ENCODE results near the gene CXorf38. TPM values are rescaled to one million over a fixed set of nuclear protein-coding genes. Genes with fewer than 3 reads are reported as not detected.
A peak's percentile ranks its signal among the peaks of the same experiment; 100 is the strongest.

CXorf38 gene
- 10 to 100 TPM; 23.2 to 23.3 TPM for total RNA-seq

GRCh38 chrX:40647307-40648197 lies at the start of gene CXorf38:
CXorf38 (minus strand) TSS chrX:40647561; CDS start chrX:40647520, 41 bp downstream.
- H3K27me3 Mint-ChIP-seq (ENCODE audit: low read depth) = no peaks in the 10 kb centered on the region
- peaks cover 10% of the 10 kb centered on the region for H3K36me3 Mint-ChIP-seq (ENCODE audit: low read depth)
- no peaks in the 10 kb centered on the region for H3K9me3 Mint-ChIP-seq
- peak; percentile 94 for DNase-seq
- CTCF ChIA-PET = interaction anchor here (1.7 to 3.3 kb wide), 2 partner anchors 103 to 146 kb away, joined by 14 to 16 read pairs; no protein-coding TSS in a partner anchor
- intact Hi-C loops (cut with micrococcal nuclease) = loop anchor here (1.0 to 5.0 kb wide), 5 partner anchors 67 to 685 kb away; partner anchors contain the start of genes ATP6AP2, DDX3X and MED14
- H3K27ac Mint-ChIP-seq = peak within 1 kb of the TSS; percentile 91
- H3K4me3 Mint-ChIP-seq = peak within 1 kb of the TSS; percentile 84
- peaks cover 25% of the 10 kb centered on the region for H3K4me1 Mint-ChIP-seq (ENCODE audit: low read depth)

DNA sequence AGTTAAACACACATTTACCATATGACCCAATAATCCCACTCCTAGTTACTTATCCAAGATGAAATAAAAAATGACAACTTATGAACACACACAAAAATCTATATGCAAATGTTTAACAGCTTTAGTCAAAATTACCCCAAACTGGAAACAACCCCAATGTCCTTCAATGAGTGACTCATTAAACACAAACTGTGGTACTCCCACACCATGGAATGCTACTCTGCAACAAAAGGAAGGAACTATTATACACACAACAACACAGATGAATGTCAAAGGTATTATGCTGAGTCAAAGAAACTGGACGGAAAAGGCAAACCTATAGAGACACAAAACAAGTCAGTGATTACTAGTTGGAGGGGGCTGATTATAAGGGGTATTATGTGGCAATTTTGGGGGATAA lies 47.4 kb upstream of the CXorf38 start:
- no peaks in the 10 kb centered on the region for H3K4me1 Mint-ChIP-seq (ENCODE audit: low read depth)
- no peak overlapping the region for H3K27ac Mint-ChIP-seq
- CTCF ChIA-PET = no interaction called here
- intact Hi-C loops (cut with micrococcal nuclease) = no loop called here
- no peaks in the 10 kb centered on the region for H3K9me3 Mint-ChIP-seq
- peaks cover 16% of the 10 kb centered on the region for H3K36me3 Mint-ChIP-seq (ENCODE audit: low read depth)
- H3K27me3 Mint-ChIP-seq (ENCODE audit: low read depth) = no peaks in the 10 kb centered on the region
- no peak overlapping the region for H3K4me3 Mint-ChIP-seq
- DNase-seq = no peak

- intact Hi-C loops (cut with micrococcal nuclease) = loop anchor here (5.0 kb wide), 1 partner anchor 38 kb away; no protein-coding TSS in a partner anchor
- CTCF ChIA-PET = no interaction called here
- no peaks in the 10 kb centered on the region for H3K9me3 Mint-ChIP-seq
- no peak for DNase-seq
- H3K27ac Mint-ChIP-seq = no peak overlapping the region
- no peaks in the 10 kb centered on the region for H3K27me3 Mint-ChIP-seq (ENCODE audit: low read depth)
- no peak overlapping the region for H3K4me3 Mint-ChIP-seq
- peaks cover 27% of the 10 kb centered on the region for H3K36me3 Mint-ChIP-seq (ENCODE audit: low read depth)
- H3K4me1 Mint-ChIP-seq (ENCODE audit: low read depth) = peaks cover 18% of the 10 kb centered on the region
Observed at GRCh38 chrX:40688929-40689328, 41.6 kb upstream of the CXorf38 start.

DNA sequence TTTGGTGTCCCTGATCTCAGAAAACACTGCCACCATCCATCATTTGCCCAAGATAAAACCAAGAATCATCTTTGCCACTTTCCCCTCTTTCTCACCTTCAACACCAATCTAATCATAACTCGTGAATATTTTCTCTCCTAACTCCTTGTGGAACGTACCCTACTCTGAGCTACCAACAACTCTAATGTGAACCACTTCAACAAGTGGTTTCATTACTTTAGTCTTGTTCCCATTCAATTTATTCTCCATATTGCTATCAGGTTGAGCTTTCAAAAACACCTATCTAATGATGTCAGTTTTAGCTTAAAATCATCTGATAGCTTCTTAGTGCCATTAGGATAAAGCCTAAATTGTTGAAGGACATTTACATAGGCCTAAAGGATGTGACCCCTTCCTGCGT lies 39.8 kb upstream of the CXorf38 start:
- Mint-ChIP-seq H3K4me3 (no peak overlapping the region), H3K27ac (no peak overlapping the region), H3K4me1 (ENCODE audit: low read depth) (peaks cover 23% of the 10 kb centered on the region), H3K36me3 (ENCODE audit: low read depth) (peaks cover 23% of the 10 kb centered on the region), H3K27me3 (ENCODE audit: low read depth) (no peaks in the 10 kb centered on the region), H3K9me3 (no peaks in the 10 kb centered on the region)
- intact Hi-C loops (cut with micrococcal nuclease) = loop anchor here (5.0 kb wide), 1 partner anchor 40 kb away; no protein-coding TSS in a partner anchor
- DNase-seq = no peak
- CTCF ChIA-PET = no interaction called here

DNA sequence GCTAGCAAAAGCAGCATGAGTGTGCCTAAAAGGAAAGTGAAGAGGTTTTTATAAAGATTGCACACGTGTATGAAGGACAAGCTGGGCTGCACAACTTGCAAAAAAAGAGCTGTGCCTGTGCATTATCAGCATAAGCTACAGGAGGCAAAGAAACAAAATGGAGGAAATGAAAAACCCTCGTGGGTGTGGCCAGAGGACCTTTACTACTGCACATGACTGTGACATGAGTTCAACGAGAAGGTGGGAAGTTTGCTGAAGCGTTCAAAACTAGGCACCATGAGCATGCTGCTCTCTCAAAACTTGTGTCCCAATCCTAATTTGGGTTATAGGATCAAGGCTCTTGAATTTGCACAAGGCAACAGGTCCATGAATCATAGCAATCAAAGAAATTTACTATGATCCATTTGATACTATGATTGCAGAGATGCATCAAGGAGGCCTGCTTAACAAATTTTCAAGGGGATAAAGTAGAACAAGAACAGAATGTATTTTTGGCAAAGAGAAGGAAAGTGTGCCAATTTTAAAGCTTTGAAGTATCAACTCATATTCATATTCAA lies 38.1 kb upstream of the CXorf38 start:
- Mint-ChIP-seq H3K27ac (no peak overlapping the region), H3K27me3 (ENCODE audit: low read depth) (no peaks in the 10 kb centered on the region), H3K4me1 (ENCODE audit: low read depth) (peaks cover 23% of the 10 kb centered on the region), H3K9me3 (no peaks in the 10 kb centered on the region), H3K36me3 (ENCODE audit: low read depth) (peaks cover 18% of the 10 kb centered on the region), H3K4me3 (no peak overlapping the region)
- intact Hi-C loops (cut with micrococcal nuclease) = loop anchor here (5.0 kb wide), 1 partner anchor 42 kb away; no protein-coding TSS in a partner anchor
- CTCF ChIA-PET = interaction anchor here (1.3 kb wide), 1 partner anchor 109 kb away, joined by 4 read pairs; no protein-coding TSS in a partner anchor
- DNase-seq = peak; percentile 4

GRCh38 chrX:40684092-40684491 lies 36.7 kb upstream of the CXorf38 start:
- DNase-seq = no peak
- CTCF ChIA-PET = interaction anchor here (1.1 kb wide), 1 partner anchor 32 kb away, joined by 3 read pairs; no protein-coding TSS in a partner anchor
- intact Hi-C loops (cut with micrococcal nuclease) = no loop called here
- H3K27me3 Mint-ChIP-seq (ENCODE audit: low read depth) = no peaks in the 10 kb centered on the region
- no peak overlapping the region for H3K27ac Mint-ChIP-seq
- no peak overlapping the region for H3K4me3 Mint-ChIP-seq
- H3K4me1 Mint-ChIP-seq (ENCODE audit: low read depth) = peaks cover 23% of the 10 kb centered on the region
- H3K9me3 Mint-ChIP-seq = no peaks in the 10 kb centered on the region
- peaks cover 20% of the 10 kb centered on the region for H3K36me3 Mint-ChIP-seq (ENCODE audit: low read depth)

- H3K4me3 Mint-ChIP-seq = no peak overlapping the region
- CTCF ChIA-PET = interaction anchor here (1.1 kb wide), 1 partner anchor 31 kb away, joined by 3 read pairs; no protein-coding TSS in a partner anchor
- H3K27ac Mint-ChIP-seq = no peak overlapping the region
- no peaks in the 10 kb centered on the region for H3K27me3 Mint-ChIP-seq (ENCODE audit: low read depth)
- intact Hi-C loops (cut with micrococcal nuclease) = no loop called here
- peaks cover 19% of the 10 kb centered on the region for H3K36me3 Mint-ChIP-seq (ENCODE audit: low read depth)
- no peaks in the 10 kb centered on the region for H3K9me3 Mint-ChIP-seq
- no peak for DNase-seq
- H3K4me1 Mint-ChIP-seq (ENCODE audit: low read depth) = peaks cover 23% of the 10 kb centered on the region
Observed at GRCh38 chrX:40683245-40683644, 35.9 kb upstream of the CXorf38 start.

DNA sequence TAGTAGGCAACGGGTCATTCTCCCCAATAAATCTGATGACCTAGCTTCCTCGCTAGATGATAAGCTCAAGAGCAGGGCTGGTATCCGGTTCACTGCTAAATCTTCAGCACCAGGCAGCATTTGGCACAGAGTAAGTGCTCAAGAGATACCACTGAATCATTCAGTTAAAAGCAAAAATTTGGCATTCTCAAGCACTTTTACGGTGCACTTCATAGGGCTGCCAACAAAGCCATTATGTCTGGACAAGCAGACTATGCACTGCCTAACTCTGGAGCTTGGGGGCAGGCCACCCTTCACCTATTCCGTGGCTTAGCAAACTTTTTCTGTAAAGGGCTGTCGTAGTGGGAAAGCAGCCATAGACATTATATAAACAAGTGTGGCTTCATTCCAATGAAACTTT lies 23.8 kb upstream of the CXorf38 start:
- CTCF ChIA-PET = no interaction called here
- no peaks in the 10 kb centered on the region for H3K4me1 Mint-ChIP-seq (ENCODE audit: low read depth)
- H3K4me3 Mint-ChIP-seq = no peak overlapping the region
- DNase-seq = no peak
- H3K36me3 Mint-ChIP-seq (ENCODE audit: low read depth) = peaks cover 14% of the 10 kb centered on the region
- H3K27me3 Mint-ChIP-seq (ENCODE audit: low read depth) = no peaks in the 10 kb centered on the region
- intact Hi-C loops (cut with micrococcal nuclease) = no loop called here
- no peaks in the 10 kb centered on the region for H3K9me3 Mint-ChIP-seq
- no peak overlapping the region for H3K27ac Mint-ChIP-seq

- CTCF ChIA-PET = no interaction called here
- DNase-seq = no peak
- Mint-ChIP-seq H3K9me3 (no peaks in the 10 kb centered on the region), H3K27me3 (ENCODE audit: low read depth) (no peaks in the 10 kb centered on the region), H3K36me3 (ENCODE audit: low read depth) (peaks cover 18% of the 10 kb centered on the region), H3K4me3 (no peak overlapping the region), H3K27ac (no peak overlapping the region), H3K4me1 (ENCODE audit: low read depth) (no peaks in the 10 kb centered on the region)
- intact Hi-C loops (cut with micrococcal nuclease) = no loop called here
Observed at GRCh38 chrX:40663880-40664630, 16.7 kb upstream of the CXorf38 start.

DNA sequence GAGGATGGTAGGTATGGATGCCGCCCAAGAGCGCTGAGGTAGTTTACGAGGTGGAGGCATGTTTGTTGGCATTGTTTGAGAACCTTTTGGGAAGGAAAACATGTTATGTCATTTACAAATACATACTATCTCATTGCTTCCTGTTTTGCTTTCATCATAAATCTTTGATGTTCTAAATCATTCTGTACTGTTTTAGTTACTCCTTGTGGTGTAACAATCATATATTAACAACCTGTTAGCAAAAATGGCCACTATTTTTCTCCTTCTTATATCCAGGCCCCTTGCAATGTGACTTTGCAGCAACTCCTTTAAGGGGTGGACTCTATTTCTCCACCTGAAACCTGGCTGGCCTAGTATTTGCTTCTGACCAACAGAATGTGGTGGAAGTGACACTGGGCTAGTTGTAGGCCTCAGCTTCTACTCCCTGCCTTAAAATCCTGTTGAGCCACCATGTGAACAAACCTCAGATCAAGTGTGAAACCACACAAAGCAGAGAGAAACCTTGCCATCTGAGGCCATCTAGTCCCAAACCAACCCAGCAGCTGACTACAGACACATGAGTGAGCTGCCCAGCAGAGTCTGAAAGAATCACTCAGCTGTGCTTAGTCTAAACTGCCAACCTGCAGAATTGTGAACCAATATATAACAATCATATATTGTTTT lies 15.8 kb upstream of the CXorf38 start:
- CTCF ChIA-PET = no interaction called here
- DNase-seq = no peak
- intact Hi-C loops (cut with micrococcal nuclease) = no loop called here
- H3K27me3 Mint-ChIP-seq (ENCODE audit: low read depth) = no peaks in the 10 kb centered on the region
- H3K4me1 Mint-ChIP-seq (ENCODE audit: low read depth) = no peaks in the 10 kb centered on the region
- peaks cover 18% of the 10 kb centered on the region for H3K36me3 Mint-ChIP-seq (ENCODE audit: low read depth)
- no peak overlapping the region for H3K4me3 Mint-ChIP-seq
- H3K27ac Mint-ChIP-seq = no peak overlapping the region
- H3K9me3 Mint-ChIP-seq = no peaks in the 10 kb centered on the region

GRCh38 chrX:40661489-40661888 lies 14.1 kb upstream of the CXorf38 start:
- H3K4me3 Mint-ChIP-seq = no peak overlapping the region
- intact Hi-C loops (cut with micrococcal nuclease) = no loop called here
- H3K36me3 Mint-ChIP-seq (ENCODE audit: low read depth) = peaks cover 10% of the 10 kb centered on the region

GRCh38 chrX:40660381-40660780 lies 13.0 kb upstream of the CXorf38 start:
- H3K27me3 Mint-ChIP-seq (ENCODE audit: low read depth) = no peaks in the 10 kb centered on the region

More at GRCh38 chrX:40661489-40661888, 14.1 kb upstream of the CXorf38 start:
- Mint-ChIP-seq H3K27ac (no peak overlapping the region), H3K4me1 (ENCODE audit: low read depth) (no peaks in the 10 kb centered on the region), H3K9me3 (no peaks in the 10 kb centered on the region), H3K27me3 (ENCODE audit: low read depth) (no peaks in the 10 kb centered on the region)
- no peak for DNase-seq
- CTCF ChIA-PET = no interaction called here

More at GRCh38 chrX:40660381-40660780, 13.0 kb upstream of the CXorf38 start:
- intact Hi-C loops (cut with micrococcal nuclease) = no loop called here
- DNase-seq = no peak
- Mint-ChIP-seq H3K4me3 (no peak overlapping the region), H3K36me3 (ENCODE audit: low read depth) (peaks cover 11% of the 10 kb centered on the region), H3K27ac (no peak overlapping the region), H3K4me1 (ENCODE audit: low read depth) (no peaks in the 10 kb centered on the region), H3K9me3 (no peaks in the 10 kb centered on the region)
- CTCF ChIA-PET = no interaction called here
